Omental fat pad (tissue), 4 donors: ENCODE measurements around the gene KRT14. TPM values are rescaled to one million over a fixed set of nuclear protein-coding genes. Genes with fewer than 3 reads are reported as not detected.
A peak's percentile ranks its signal among the peaks of the same experiment; 100 is the strongest.
"Not testable (repeated sequence)": the region's sequence is repeated elsewhere in the genome, so short reads cannot be mapped to it uniquely, and the experiment has no call there.

Experiments used
- ATAC-seq: fragments of 150-250 bp; one replicate; pipeline ENCODE4 v1.9.1; 2016; ENCODE audit warnings: mild to moderate bottlenecking, moderate library complexity; ENCODE audit not compliant: low FRiP score
- DNase-seq: peaks from one replicate; pipeline ENCODE4 v3.0.0-alpha.2; 2019; ENCODE audit warnings: low spot score
- CTCF ChIP-seq, 3 donors: fragments of 450-650 bp; IDR thresholded peaks; one replicate each; pipeline ENCODE4 v1.5.1; 2016 to 2017; ENCODE audit warnings: antibody characterized with exemption in 3 of 3, mild to moderate bottlenecking in 3 of 3, moderate library complexity in 2 of 3
- total RNA-seq, 4 donors: library from RNA; depleted of rRNA; stranded (reverse); fragments of >200 nt; gene quantifications; one replicate each; pipeline ENCODE4 v1.1.0, GENCODE V29; 2016

KRT14 gene
- total RNA-seq, 4 donors from 2014 or later: 0.56 to 4.0 (median 3.0) TPM; not detected in 1

GRCh38 chr17:41544491-41544892 is 42.2 kb downstream of the KRT14 start:
- no peak for DNase-seq
- no peak for TF ChIP-seq CTCF (IDR thresholded peaks at IDR 0.05)
- ATAC-seq: no peak

- ATAC-seq, DNase-seq: not testable (repeated sequence)
Observed at GRCh38 chr17:41542786-41543185, 43.9 kb downstream of the KRT14 start.

GRCh38 chr17:41542357-41542756 is 44.3 kb downstream of the KRT14 start:
- no peak for TF ChIP-seq CTCF (IDR thresholded peaks at IDR 0.05)
- ATAC-seq: no peak
- DNase-seq: no peak

GRCh38 chr17:41540921-41541625 is 45.6 kb downstream of the KRT14 start:
- TF ChIP-seq CTCF (IDR thresholded peaks at IDR 0.05): no peak
- DNase-seq: no peak
- ATAC-seq: no peak

- TF ChIP-seq CTCF (IDR thresholded peaks at IDR 0.05): no peak
- DNase-seq: no peak
- ATAC-seq: no peak
Observed at GRCh38 chr17:41539979-41540701, 46.6 kb downstream of the KRT14 start.

- no peak for DNase-seq
- no peak for TF ChIP-seq CTCF (IDR thresholded peaks at IDR 0.05)
- ATAC-seq: peak; percentile 16
Observed at GRCh38 chr17:41539071-41539492, 47.6 kb downstream of the KRT14 start.

- ATAC-seq: peak; percentile 80
- no peak for DNase-seq
- TF ChIP-seq CTCF (IDR thresholded peaks at IDR 0.05): no peak
Observed at GRCh38 chr17:41538565-41538991, 48.1 kb downstream of the KRT14 start.
